Ovary (tissue), 9 donors: Measurements from ENCODE around the gene HMGCS2. TPM values are rescaled to one million over a fixed set of nuclear protein-coding genes. Genes with fewer than 3 reads are reported as not detected.

Experiments
- DNase-seq, 5 donors: peaks; one replicate each; pipeline ENCODE4 v3.0.0-alpha.2; 2019 to 2020
- H3K27ac ChIP-seq, 2 donors: fragments of 200-600 bp; one replicate each; pipeline versions ENCODE4 v1.5.1 to v1.8.0; 2019 to 2022
- H3K27me3 ChIP-seq: fragments of 200-600 bp; one replicate; pipeline ENCODE4 v1.8.0; 2022
- H3K36me3 ChIP-seq: fragments of 200-600 bp; sonication (generic); one replicate; pipeline ENCODE4 v1.5.1; 2019
- H3K4me1 ChIP-seq: one replicate; pipeline ENCODE4 v1.8.1; 2013; ENCODE audit warnings: mild to moderate bottlenecking, moderate library complexity; ENCODE audit not compliant: insufficient read depth
- H3K4me3 ChIP-seq: fragments of 200-600 bp; sonication (generic); one replicate; pipeline ENCODE4 v1.5.1; 2017
- H3K9me3 ChIP-seq, 2 donors: fragments of 200-600 bp in 1 of 2; sonication (generic) in 1 of 2; one replicate each; pipeline versions ENCODE4 v1.5.1 to v1.8.1; 2013 to 2019; ENCODE audit warnings: mild to moderate bottlenecking in 1 of 2, moderate library complexity in 1 of 2
- EP300 ChIP-seq: sonication (generic); formaldehyde crosslinking; IDR thresholded peaks from one replicate; pipeline ENCODE4 v1.6.1; 2017; ENCODE audit warnings: antibody characterized with exemption
- POLR2A ChIP-seq: fragments of 450-650 bp; IDR thresholded peaks from one replicate; pipeline ENCODE4 v1.6.1; 2017; ENCODE audit warnings: antibody characterized with exemption, mild to moderate bottlenecking, moderate library complexity
- WGBS, 3 donors: extraction: QIAGEN DNeasy Blood & Tissue Kit in 1 of 3; methylation state at CpG; one replicate each; pipeline versions ENCODE4 v1.1.5 to v1.1.7; 2013 to 2017; 5-methylcytosine and 5-hydroxymethylcytosine counted together
- intact Hi-C, 4 donors: fragments of 100-400 bp; cut with DNase I; formaldehyde crosslinking; loops; one replicate each; pipeline versions ENCODE4 v1.11.0 to v1.15.1; 2022 to 2023
- polyA plus RNA-seq, 2 donors: library from polyadenylated mRNA; stranded (reverse); fragments of 200-250 nt in 1 of 2; fragments of 350-450 nt in 1 of 2; fragmentation: Illumina TruSeq in 1 of 2; extraction: RNeasy Lipid Tissue Mini Kit (QIAGEN cat#74804) in 1 of 2; gene quantifications; one replicate each; pipeline ENCODE4 v1.2.3, GENCODE V29; 2013 to 2014
- total RNA-seq, 7 donors: library from RNA; depleted of rRNA in 2 of 7; stranded (reverse); fragments of >200 nt in 2 of 7; fragmentation: NEBNext Ultra II Directional in 3 of 7; extraction: Animal tissue kit (Norgen Biotek cat#: 25700) in 3 of 7; gene quantifications; one replicate each; pipeline versions ENCODE4 v1.1.0 to v1.2.4, GENCODE V29; 2016 to 2023
- TF ChIP-seq, protein P1 (sequence below), 3 donors: fragments of 450-650 bp in 2 of 3; fragments of 200-600 bp in 1 of 3; IDR thresholded peaks; one replicate each; pipeline versions ENCODE4 v1.5.1 to v1.8.0; 2016 to 2022; ENCODE audit warnings: antibody characterized with exemption in 3 of 3, mild to moderate bottlenecking in 1 of 3
- donor health status: DM: no; HTN: no; CAD: no; lungs with moderate emphysema.
- donor health status: DM: no; HTN: no; CAD: no.
- donor health status: Bipolar disorder and iron deficiency.
- donor health status: DM: yes; HTN: yes; CAD: no.
- donor health status: DM: no; HTN: no; CAD: no.
- donor health status: DM: yes; HTN: yes; CAD: no.

The HMGCS2 gene
- total and polyA plus RNA-seq, 9 donors = 0.12 to 1.7 (median 0.30) TPM; not detected in 2

DNA sequence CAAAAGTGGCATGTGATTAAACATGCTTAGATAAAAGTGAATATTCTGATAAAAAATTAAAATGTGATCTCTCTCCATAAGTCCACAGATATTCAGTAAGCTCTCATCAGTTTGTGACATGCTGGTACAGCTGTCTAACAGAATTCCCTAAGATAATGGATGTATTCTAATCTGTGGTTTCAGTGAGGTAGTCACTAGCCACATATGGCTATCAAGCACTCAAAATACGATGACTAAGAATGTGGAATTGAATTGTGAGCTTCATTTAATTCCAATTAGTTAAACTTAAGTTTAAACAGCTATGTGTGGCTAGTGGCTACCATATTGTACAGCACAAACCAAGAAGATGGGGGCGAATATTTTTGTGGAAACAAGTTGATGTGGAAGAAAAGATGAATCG lies 46.7 kb upstream of the HMGCS2 start:
- 81 to 83% (median 82%) methylated on average over 3 of the region's 3 CpGs for WGBS, 3 donors
- no peak overlapping the region for H3K4me3 ChIP-seq
- H3K4me1 ChIP-seq = no peaks in the 10 kb centered on the region
- H3K27me3 ChIP-seq = no peaks in the 10 kb centered on the region
- no peaks in the 10 kb centered on the region for H3K9me3 ChIP-seq
- no peak overlapping the region for H3K27ac ChIP-seq
- no peaks in the 10 kb centered on the region for H3K36me3 ChIP-seq
- DNase-seq = no peak
- TF ChIP-seq EP300 = no peak
- TF ChIP-seq, protein P1, sequence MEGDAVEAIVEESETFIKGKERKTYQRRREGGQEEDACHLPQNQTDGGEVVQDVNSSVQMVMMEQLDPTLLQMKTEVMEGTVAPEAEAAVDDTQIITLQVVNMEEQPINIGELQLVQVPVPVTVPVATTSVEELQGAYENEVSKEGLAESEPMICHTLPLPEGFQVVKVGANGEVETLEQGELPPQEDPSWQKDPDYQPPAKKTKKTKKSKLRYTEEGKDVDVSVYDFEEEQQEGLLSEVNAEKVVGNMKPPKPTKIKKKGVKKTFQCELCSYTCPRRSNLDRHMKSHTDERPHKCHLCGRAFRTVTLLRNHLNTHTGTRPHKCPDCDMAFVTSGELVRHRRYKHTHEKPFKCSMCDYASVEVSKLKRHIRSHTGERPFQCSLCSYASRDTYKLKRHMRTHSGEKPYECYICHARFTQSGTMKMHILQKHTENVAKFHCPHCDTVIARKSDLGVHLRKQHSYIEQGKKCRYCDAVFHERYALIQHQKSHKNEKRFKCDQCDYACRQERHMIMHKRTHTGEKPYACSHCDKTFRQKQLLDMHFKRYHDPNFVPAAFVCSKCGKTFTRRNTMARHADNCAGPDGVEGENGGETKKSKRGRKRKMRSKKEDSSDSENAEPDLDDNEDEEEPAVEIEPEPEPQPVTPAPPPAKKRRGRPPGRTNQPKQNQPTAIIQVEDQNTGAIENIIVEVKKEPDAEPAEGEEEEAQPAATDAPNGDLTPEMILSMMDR (IDR thresholded peaks at IDR 0.05) = no peak
- TF ChIP-seq POLR2A = no peak
- intact Hi-C loops = no loop called here

DNA sequence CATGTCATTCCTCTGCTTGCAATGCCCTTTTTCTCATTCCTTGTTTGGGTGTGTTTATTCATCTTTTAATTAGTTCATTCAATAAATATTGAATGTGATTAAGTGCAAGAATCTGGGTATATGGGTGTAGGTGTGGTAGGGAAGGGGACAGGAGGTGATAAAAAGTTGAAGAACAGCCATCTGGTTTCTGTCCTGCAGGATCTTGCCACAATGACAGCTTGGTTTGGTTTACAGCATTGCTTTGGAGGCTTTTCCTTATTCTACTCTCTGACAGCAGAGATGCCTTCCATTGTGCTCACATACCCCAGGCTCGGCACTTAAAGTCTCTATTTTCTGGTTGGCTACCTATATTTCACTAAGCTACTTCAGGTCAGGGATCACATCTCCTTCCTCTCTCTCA lies 45.6 kb upstream of the HMGCS2 start:
- no peaks in the 10 kb centered on the region for H3K9me3 ChIP-seq
- H3K4me3 ChIP-seq = no peak overlapping the region
- H3K27me3 ChIP-seq = no peaks in the 10 kb centered on the region
- H3K36me3 ChIP-seq = no peaks in the 10 kb centered on the region
- H3K27ac ChIP-seq = no peak overlapping the region
- DNase-seq = no peak
- H3K4me1 ChIP-seq = no peaks in the 10 kb centered on the region
- TF ChIP-seq, protein P1 (IDR thresholded peaks at IDR 0.05) = no peak
- TF ChIP-seq EP300 (no peak), POLR2A (no peak)
- 61 to 65% (median 64%) methylated on average over 1 of the region's 1 CpG for WGBS, 3 donors
- intact Hi-C loops = no loop called here

DNA sequence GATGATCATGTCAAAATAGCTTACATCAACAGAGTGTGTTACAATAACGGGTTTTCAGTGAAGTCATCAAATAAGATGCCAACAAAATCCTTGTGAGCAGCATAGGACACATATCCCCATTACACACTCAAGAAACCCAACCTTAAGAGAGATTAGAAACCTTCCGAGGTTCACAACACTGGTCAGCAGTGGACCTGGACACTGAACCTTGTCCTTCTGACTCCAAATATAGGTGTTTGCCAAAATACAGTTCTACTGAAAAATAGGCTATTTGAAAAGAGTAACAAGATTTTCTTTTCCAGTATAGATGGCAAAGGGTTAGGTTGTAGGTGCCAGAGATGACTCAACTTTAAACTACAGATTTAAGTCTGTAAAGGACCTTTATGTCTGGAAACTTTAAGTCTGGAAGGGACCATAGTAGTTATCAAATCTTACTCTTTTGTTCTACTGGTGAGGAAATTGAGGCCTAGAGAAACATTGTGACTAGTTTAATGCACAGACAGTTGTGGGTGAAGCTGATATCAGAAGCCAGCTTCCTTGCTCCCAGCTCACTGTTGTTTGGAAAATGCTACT lies 43.4 kb upstream of the HMGCS2 start:
- intact Hi-C loops = no loop called here
- Histone ChIP-seq H3K27me3 (no peaks in the 10 kb centered on the region), H3K36me3 (no peaks in the 10 kb centered on the region), H3K27ac (no peak overlapping the region), H3K4me1 (no peaks in the 10 kb centered on the region), H3K9me3 (no peaks in the 10 kb centered on the region), H3K4me3 (no peak overlapping the region)
- DNase-seq = no peak
- WGBS, 3 donors = 75 to 85% (median 78%) methylated on average over 2 of the region's 2 CpGs
- TF ChIP-seq, protein P1 (IDR thresholded peaks at IDR 0.05) = no peak
- TF ChIP-seq EP300 (no peak), POLR2A (no peak)

DNA sequence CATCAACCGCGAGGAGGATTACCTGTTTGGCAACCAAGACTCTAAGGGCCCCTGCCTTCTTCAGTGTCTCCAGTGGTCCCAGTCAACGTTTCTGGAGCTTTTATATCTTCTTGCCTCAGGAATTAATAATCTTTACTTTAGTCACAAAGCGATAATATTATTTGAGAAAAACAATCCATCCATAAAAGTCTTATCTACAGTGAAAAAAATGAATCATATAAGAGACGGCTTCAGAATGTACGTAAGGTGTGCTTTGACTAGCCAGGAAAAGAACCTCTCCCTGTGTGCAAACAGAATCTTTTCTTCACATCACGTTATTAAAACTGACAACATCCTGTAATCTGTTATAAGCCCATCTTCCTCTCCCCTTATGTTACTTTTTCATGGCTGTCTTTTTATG lies 42.7 kb upstream of the HMGCS2 start, which contains the start of gene REG4:
REG4 (minus strand) TSS at position 74 of the 400 bp plus-strand sequence. CDS start 2,691 bp downstream, outside the sequence.
- Histone ChIP-seq H3K36me3 (no peaks in the 10 kb centered on the region), H3K9me3 (no peaks in the 10 kb centered on the region), H3K4me3 (no peak within 1 kb of the TSS), H3K4me1 (no peaks in the 10 kb centered on the region), H3K27me3 (no peaks in the 10 kb centered on the region), H3K27ac (no peak within 1 kb of the TSS)
- no peak for DNase-seq
- TF ChIP-seq POLR2A (no peak), EP300 (no peak)
- TF ChIP-seq, protein P1 (IDR thresholded peaks at IDR 0.05) = no peak
- intact Hi-C loops = no loop called here
- WGBS, 3 donors = 73 to 77% (median 74%) methylated on average over 7 of the region's 7 CpGs
